A673 (cell line): ENCODE measurements around the gene SMYD3. TPM values are rescaled to one million over a fixed set of nuclear protein-coding genes. Genes with fewer than 3 reads are reported as not detected.

Experiments used
- BruUV-seq: library from RNA; stranded (reverse); fragments of 400-500 nt; replicated peaks from 2 replicates; lab custom pipeline; 2021; lab: Mats Ljungman, UMichigan
- CTCF ChIA-PET: fragments of 300-600 bp; sonication (Branson Sonifier 250); formaldehyde crosslinking; loops from one replicate; lab custom pipeline; 2022; ENCODE audit warnings: antibody characterized with exemption; lab: Charles Lee
- POLR2A ChIA-PET: fragments of 300-600 bp; sonication (Branson Sonifier 250); formaldehyde crosslinking; loops from one replicate; lab custom pipeline; 2022; ENCODE audit warnings: antibody characterized with exemption; ENCODE audit not compliant: low non-redundant PET; lab: Charles Lee
- DNase-seq: peaks from one replicate; pipeline ENCODE4 v3.0.0-alpha.2; 2015; ENCODE audit warnings: low spot score
- H3K27ac ChIP-seq: fragments of 200-600 bp; sonication (generic); 2 replicates; pipeline ENCODE4 v1.5.1; 2016; ENCODE audit warnings: mixed run types, low read depth, mild to moderate bottlenecking, mixed read lengths, antibody characterized with exemption, low read length; ENCODE audit not compliant: poor library complexity, severe bottlenecking
- H3K27me3 ChIP-seq: fragments of 200-600 bp; sonication (generic); replicated peaks from 2 replicates; pipeline ENCODE4 v1.6.1; 2017; ENCODE audit warnings: mixed run types, low read depth, mild to moderate bottlenecking, mixed read lengths, antibody characterized with exemption, low read length; ENCODE audit not compliant: insufficient read depth, poor library complexity
- H3K36me3 ChIP-seq: fragments of 200-600 bp; sonication (generic); 2 replicates; pipeline ENCODE4 v1.6.1; 2016; ENCODE audit warnings: mixed run types, mild to moderate bottlenecking, mixed read lengths, antibody characterized with exemption, low read length; ENCODE audit not compliant: insufficient read depth, poor library complexity, severe bottlenecking
- H3K4me1 ChIP-seq: fragments of 200-600 bp; sonication (generic); 2 replicates; pipeline ENCODE4 v1.6.1; 2017; ENCODE audit warnings: mixed run types, mild to moderate bottlenecking, mixed read lengths, antibody characterized with exemption, low read length; ENCODE audit not compliant: insufficient read depth, poor library complexity, severe bottlenecking
- H3K4me3 ChIP-seq: fragments of 200-600 bp; sonication (generic); 2 replicates; pipeline ENCODE4 v1.5.1; 2016; ENCODE audit warnings: low read depth, mixed run types, mild to moderate bottlenecking, mixed read lengths, low read length; ENCODE audit not compliant: poor library complexity, severe bottlenecking
- H3K9me3 ChIP-seq: fragments of 200-600 bp; sonication (generic); 2 replicates; pipeline ENCODE4 v1.6.1; 2016; ENCODE audit warnings: mixed run types, low read depth, mild to moderate bottlenecking, mixed read lengths, antibody characterized with exemption, low read length; ENCODE audit not compliant: poor library complexity, severe bottlenecking
- EZH2 ChIP-seq: fragments of 200-600 bp; sonication (generic); IDR thresholded peaks from 2 replicates; pipeline ENCODE4 v1.6.1; 2017; ENCODE audit warnings: borderline replicate concordance, low read depth, mild to moderate bottlenecking, mixed read lengths, antibody characterized with exemption, low read length; ENCODE audit not compliant: poor library complexity, severe bottlenecking
- intact Hi-C: fragments of 100-400 bp; cut with micrococcal nuclease; formaldehyde crosslinking; loops from one replicate; pipeline ENCODE4 v1.10.0; 2022; ENCODE audit not compliant: unreplicated experiment
- total RNA-seq: library from RNA; stranded (reverse); gene quantifications from 2 replicates; pipeline ENCODE4 v1.2.3, GENCODE V29; 2021
- TF ChIP-seq, protein P1 (sequence below): fragments of 300-800, 200-600 bp; sonication (generic); conservative IDR thresholded peaks from 2 replicates; pipeline ENCODE4 v1.5.1; 2017; ENCODE audit warnings: low read depth, mild to moderate bottlenecking, antibody characterized with exemption, low read length, moderate library complexity, mixed read lengths

The SMYD3 gene
- total RNA-seq, 1 experiment from 2014 or later: 29.0 TPM

DNA sequence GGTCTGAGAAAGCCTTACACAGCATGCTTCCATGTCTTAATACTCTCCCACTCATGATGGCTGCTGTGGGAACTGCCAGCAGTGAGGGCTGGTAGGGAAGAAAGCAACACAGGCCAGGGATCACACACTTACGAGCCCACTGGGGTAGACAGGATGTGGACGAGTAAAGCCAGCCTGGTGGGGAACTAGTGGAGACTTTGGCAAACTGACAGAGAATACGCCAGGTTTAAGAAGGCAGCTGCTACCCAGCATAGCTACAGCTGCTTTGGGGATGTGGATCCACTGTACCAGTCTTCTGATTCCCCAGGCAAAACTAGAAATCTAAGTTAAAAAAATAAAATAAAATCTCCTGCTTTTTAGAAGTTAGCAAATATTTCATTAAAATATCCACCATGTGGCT lies 664.0 kb downstream of the SMYD3 start:
- DNase-seq: no peak
- no TSS peak for BruUV-seq
- POLR2A ChIA-PET: no interaction called here
- Histone ChIP-seq H3K27ac (no peak overlapping the region), H3K4me1 (no peaks in the 10 kb centered on the region), H3K27me3 (no peaks in the 10 kb centered on the region), H3K9me3 (no peaks in the 10 kb centered on the region), H3K36me3 (no peaks in the 10 kb centered on the region), H3K4me3 (no peak overlapping the region)
- CTCF ChIA-PET: no interaction called here
- intact Hi-C loops: no loop called here
- TF ChIP-seq EZH2: no peak
- TF ChIP-seq, protein P1, sequence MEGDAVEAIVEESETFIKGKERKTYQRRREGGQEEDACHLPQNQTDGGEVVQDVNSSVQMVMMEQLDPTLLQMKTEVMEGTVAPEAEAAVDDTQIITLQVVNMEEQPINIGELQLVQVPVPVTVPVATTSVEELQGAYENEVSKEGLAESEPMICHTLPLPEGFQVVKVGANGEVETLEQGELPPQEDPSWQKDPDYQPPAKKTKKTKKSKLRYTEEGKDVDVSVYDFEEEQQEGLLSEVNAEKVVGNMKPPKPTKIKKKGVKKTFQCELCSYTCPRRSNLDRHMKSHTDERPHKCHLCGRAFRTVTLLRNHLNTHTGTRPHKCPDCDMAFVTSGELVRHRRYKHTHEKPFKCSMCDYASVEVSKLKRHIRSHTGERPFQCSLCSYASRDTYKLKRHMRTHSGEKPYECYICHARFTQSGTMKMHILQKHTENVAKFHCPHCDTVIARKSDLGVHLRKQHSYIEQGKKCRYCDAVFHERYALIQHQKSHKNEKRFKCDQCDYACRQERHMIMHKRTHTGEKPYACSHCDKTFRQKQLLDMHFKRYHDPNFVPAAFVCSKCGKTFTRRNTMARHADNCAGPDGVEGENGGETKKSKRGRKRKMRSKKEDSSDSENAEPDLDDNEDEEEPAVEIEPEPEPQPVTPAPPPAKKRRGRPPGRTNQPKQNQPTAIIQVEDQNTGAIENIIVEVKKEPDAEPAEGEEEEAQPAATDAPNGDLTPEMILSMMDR: no peak

DNA sequence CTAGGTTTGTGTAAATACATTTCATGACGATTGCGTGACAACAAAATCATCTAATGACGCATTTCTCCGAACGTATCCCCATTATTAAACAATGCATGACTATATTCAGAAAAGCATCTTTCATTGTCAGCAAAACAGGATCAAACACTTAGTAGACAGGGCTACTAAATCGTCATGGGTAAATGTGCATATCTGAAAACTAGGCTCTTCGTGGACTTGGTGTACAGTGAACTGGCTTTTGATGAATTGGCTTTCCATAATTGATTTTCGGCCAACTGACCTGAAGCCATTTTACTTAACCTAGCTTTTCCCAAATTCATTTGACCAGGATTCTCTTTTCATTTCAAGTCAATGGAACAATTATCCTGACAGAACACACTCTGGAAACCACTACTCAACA lies 665.0 kb downstream of the SMYD3 start:
- H3K27me3 ChIP-seq: no peaks in the 10 kb centered on the region
- H3K4me3 ChIP-seq: no peak overlapping the region
- TF ChIP-seq, protein P1: no peak
- TF ChIP-seq EZH2: no peak
- intact Hi-C loops: no loop called here
- H3K4me1 ChIP-seq: no peaks in the 10 kb centered on the region
- H3K9me3 ChIP-seq: no peaks in the 10 kb centered on the region
- POLR2A ChIA-PET: no interaction called here
- H3K27ac ChIP-seq: no peak overlapping the region
- H3K36me3 ChIP-seq: no peaks in the 10 kb centered on the region
- CTCF ChIA-PET: no interaction called here
- no peak for DNase-seq
- BruUV-seq: no TSS peak

DNA sequence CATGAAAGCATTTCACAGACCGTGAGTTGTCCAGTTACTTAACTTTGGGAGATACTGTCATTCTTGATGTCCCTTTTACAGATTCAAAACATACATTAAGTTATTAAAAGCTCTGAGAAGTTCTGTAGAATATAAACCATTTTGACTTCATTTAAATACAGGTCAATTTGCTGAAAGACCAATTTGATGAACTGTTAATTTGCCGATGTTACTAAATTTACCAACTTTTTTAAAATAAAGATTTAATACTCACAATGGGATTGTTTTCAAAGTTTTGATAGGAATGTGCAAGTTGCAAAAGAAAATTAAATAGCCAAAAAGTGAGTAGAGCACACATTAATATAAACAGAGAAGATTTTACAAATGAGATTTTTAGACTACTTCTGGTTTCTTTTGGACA lies 666.1 kb downstream of the SMYD3 start:
- Histone ChIP-seq H3K27ac (no peak overlapping the region), H3K9me3 (no peaks in the 10 kb centered on the region), H3K36me3 (no peaks in the 10 kb centered on the region), H3K27me3 (no peaks in the 10 kb centered on the region), H3K4me1 (no peaks in the 10 kb centered on the region), H3K4me3 (no peak overlapping the region)
- POLR2A ChIA-PET: no interaction called here
- intact Hi-C loops: no loop called here
- CTCF ChIA-PET: no interaction called here
- TF ChIP-seq, protein P1: no peak
- no peak for TF ChIP-seq EZH2
- DNase-seq: no peak
- BruUV-seq: no TSS peak
